Astrocyte (in vitro differentiated cells and primary cell): Measurements from ENCODE around the gene PPIL6. TPM values are rescaled to one million over a fixed set of nuclear protein-coding genes. Genes with fewer than 3 reads are reported as not detected.

Source experiments
- DNase-seq: peaks from one replicate; pipeline ENCODE4 v3.0.0-alpha.2; 2010; ENCODE audit warnings: low read depth
- FAIRE-seq: peaks from 2 replicates; lab custom pipeline; 2011; peaks lifted over from hg19 to GRCh38; lab: Jason Lieb, UNC
- H2AFZ ChIP-seq: 2 replicates; pipeline ENCODE4 v1.6.0; 2012; ENCODE audit warnings: low read depth, low read length, inconsistent platforms
- H3K27ac ChIP-seq: 2 replicates; pipeline ENCODE4 v1.5.1; 2011; ENCODE audit warnings: low read depth, low read length, inconsistent platforms
- H3K27me3 ChIP-seq: 2 replicates; pipeline ENCODE4 v1.6.0; 2011; ENCODE audit warnings: low read length, inconsistent platforms; ENCODE audit not compliant: insufficient read depth
- H3K36me3 ChIP-seq: 2 replicates; pipeline ENCODE4 v1.5.1; 2011; ENCODE audit warnings: low read length, inconsistent platforms; ENCODE audit not compliant: insufficient read depth
- H3K4me1 ChIP-seq: 2 replicates; pipeline ENCODE4 v1.5.1; 2011; ENCODE audit warnings: low read length, inconsistent platforms; ENCODE audit not compliant: insufficient read depth
- H3K4me2 ChIP-seq: 2 replicates; pipeline ENCODE4 v1.6.0; 2012; ENCODE audit warnings: low read length, inconsistent platforms
- H3K4me3 ChIP-seq: 2 replicates; pipeline ENCODE4 v1.5.1; 2011; ENCODE audit warnings: low read depth, mild to moderate bottlenecking, low read length, inconsistent platforms; ENCODE audit not compliant: insufficient read depth
- H3K79me2 ChIP-seq: 2 replicates; pipeline ENCODE4 v1.6.0; 2012; ENCODE audit warnings: mild to moderate bottlenecking, low read length, inconsistent platforms; ENCODE audit not compliant: insufficient read depth
- H3K9ac ChIP-seq: 2 replicates; pipeline ENCODE4 v1.6.0; 2012; ENCODE audit warnings: mild to moderate bottlenecking, low read length, inconsistent platforms
- H3K9me3 ChIP-seq: 2 replicates; pipeline ENCODE4 v1.5.1; 2012; ENCODE audit warnings: low read depth, mild to moderate bottlenecking, low read length, inconsistent platforms; ENCODE audit not compliant: insufficient read depth
- H4K20me1 ChIP-seq: 2 replicates; pipeline ENCODE4 v1.6.0; 2012; ENCODE audit warnings: low read length, inconsistent platforms; ENCODE audit not compliant: insufficient read depth
- H3K27ac Mint-ChIP-seq: one replicate; pipeline ENCODE4 v1.8.0; 2021; ENCODE audit warnings: mild to moderate bottlenecking, mixed read lengths; ENCODE audit not compliant: unreplicated experiment
- H3K27me3 Mint-ChIP-seq: one replicate; pipeline ENCODE4 v1.8.0; 2021; ENCODE audit warnings: low read depth, mixed read lengths; ENCODE audit not compliant: unreplicated experiment
- H3K36me3 Mint-ChIP-seq: one replicate; pipeline ENCODE4 v1.8.0; 2021; ENCODE audit warnings: low read depth, mixed read lengths; ENCODE audit not compliant: unreplicated experiment
- H3K4me1 Mint-ChIP-seq: one replicate; pipeline ENCODE4 v1.8.0; 2021; ENCODE audit warnings: low read depth, mixed read lengths; ENCODE audit not compliant: unreplicated experiment
- H3K4me3 Mint-ChIP-seq: one replicate; pipeline ENCODE4 v1.8.0; 2021; ENCODE audit warnings: mild to moderate bottlenecking, moderate library complexity, mixed read lengths; ENCODE audit not compliant: unreplicated experiment
- H3K9me3 Mint-ChIP-seq: one replicate; pipeline ENCODE4 v1.8.0; 2021; ENCODE audit warnings: mild to moderate bottlenecking, mixed read lengths; ENCODE audit not compliant: unreplicated experiment
- CTCF ChIP-seq: IDR thresholded peaks from 2 replicates; pipeline ENCODE4 v1.5.1; 2011; ENCODE audit warnings: low read depth, mild to moderate bottlenecking, inconsistent platforms, low read length, moderate library complexity; ENCODE audit not compliant: insufficient read depth
- EZH2 ChIP-seq: IDR thresholded peaks from 2 replicates; pipeline ENCODE4 v1.6.1; 2012; ENCODE audit warnings: mild to moderate bottlenecking, low read length, inconsistent platforms; ENCODE audit not compliant: insufficient read depth
- total RNA-seq: library from RNA; stranded (reverse); gene quantifications from 2 replicates; pipeline ENCODE4 v1.2.1, GENCODE V29; 2021

The PPIL6 gene
- total RNA-seq, 1 donor from 2014 or later = 1.7 TPM

- Mint-ChIP-seq H3K4me1 (peaks cover 6% of the 10 kb centered on the region), H3K36me3 (peaks cover 34% of the 10 kb centered on the region), H3K9me3 (peaks cover 7% of the 10 kb centered on the region), H3K27me3 (no peaks in the 10 kb centered on the region), H3K4me3 (no peak overlapping the region), H3K27ac (no peak overlapping the region)
- Histone ChIP-seq H4K20me1 (peaks cover 6% of the 10 kb centered on the region), H3K9me3 (peaks cover 4% of the 10 kb centered on the region), H3K9ac (no peak overlapping the region), H3K4me2 (no peak overlapping the region), H3K27me3 (no peaks in the 10 kb centered on the region), H3K27ac (no peak overlapping the region), H2AFZ (no peak overlapping the region), H3K4me3 (no peak overlapping the region), H3K4me1 (no peaks in the 10 kb centered on the region), H3K36me3 (peaks cover 11% of the 10 kb centered on the region), H3K79me2 (no peaks in the 10 kb centered on the region)
- TF ChIP-seq EZH2 (no peak), CTCF (no peak)
- DNase-seq (no peak), FAIRE-seq (no peak)
Observed at GRCh38 chr6:109356237-109356636, 84.2 kb downstream of the PPIL6 start.

GRCh38 chr6:109351231-109352130, 88.9 kb downstream of the PPIL6 start:
- FAIRE-seq = no peak
- Histone ChIP-seq H2AFZ (no peak overlapping the region), H3K79me2 (no peaks in the 10 kb centered on the region), H3K27me3 (no peaks in the 10 kb centered on the region), H3K27ac (no peak overlapping the region), H3K4me1 (no peaks in the 10 kb centered on the region), H3K36me3 (no peaks in the 10 kb centered on the region), H3K9ac (no peak overlapping the region), H3K9me3 (peaks cover 3% of the 10 kb centered on the region), H3K4me2 (no peak overlapping the region), H4K20me1 (no peaks in the 10 kb centered on the region), H3K4me3 (no peak overlapping the region)
- TF ChIP-seq EZH2 (no peak), CTCF (no peak)
- Mint-ChIP-seq H3K36me3 (peaks cover 7% of the 10 kb centered on the region), H3K27ac (no peak overlapping the region), H3K9me3 (peaks cover 2% of the 10 kb centered on the region), H3K27me3 (no peaks in the 10 kb centered on the region), H3K4me3 (no peak overlapping the region), H3K4me1 (peaks cover 7% of the 10 kb centered on the region)
- no peak for DNase-seq
